ENCODE data around the gene ZBTB7C.

The ZBTB7C gene

DNA sequence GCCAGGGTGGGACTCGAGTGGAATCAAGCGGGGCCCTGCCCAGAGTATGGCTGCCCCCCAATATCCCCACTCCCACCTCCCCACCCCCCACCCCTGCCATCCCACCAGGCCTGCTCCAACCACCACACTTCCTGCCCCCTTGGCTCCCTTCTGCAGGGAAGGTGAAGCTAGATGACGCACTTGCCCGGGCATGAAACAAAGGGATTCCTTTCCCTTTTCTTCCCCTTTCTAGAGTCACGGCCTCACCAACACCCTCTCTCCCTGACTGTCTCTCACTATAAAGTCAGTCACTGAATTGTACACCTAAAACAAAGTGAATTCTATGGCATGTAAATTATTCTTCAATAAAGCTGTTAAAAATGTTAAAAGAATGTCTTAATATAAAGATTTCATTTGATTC, 16.0 kb downstream of the ZBTB7C start:
- Histone ChIP-seq H3K36me3 (ENCODE audit: insufficient read depth, low read length) (no peaks in the 10 kb centered on the region), H2AFZ (ENCODE audit: low read length) (no peak overlapping the region), H3K9me2 (replicated peaks; ENCODE audit: low read depth, low read length) (no peaks in the 10 kb centered on the region), H3K9ac (ENCODE audit: low read depth, low read length, poor library complexity, severe bottlenecking) (no peak overlapping the region), H3K79me2 (ENCODE audit: insufficient read depth, low read length) (no peaks in the 10 kb centered on the region), H3K27me3 (ENCODE audit: insufficient read depth, low read length, poor library complexity, severe bottlenecking) (peaks cover 65% of the 10 kb centered on the region), H3K4me3 (ENCODE audit: low read length, poor library complexity, severe bottlenecking) (no peak overlapping the region), H4K20me1 (ENCODE audit: insufficient read depth, low read length, poor library complexity, severe bottlenecking) (no peaks in the 10 kb centered on the region), H3F3A (ENCODE audit: low read depth) (no peaks in the 10 kb centered on the region), H3K9me3 (ENCODE audit: insufficient read depth, low read depth, low read length) (no peaks in the 10 kb centered on the region), H3K4me1 (ENCODE audit: insufficient read depth, low read length, poor library complexity, severe bottlenecking) (no peaks in the 10 kb centered on the region), H3K4me2 (ENCODE audit: low read depth, low read length, poor library complexity, severe bottlenecking) (no peak overlapping the region)
- TF ChIP-seq, protein P1, sequence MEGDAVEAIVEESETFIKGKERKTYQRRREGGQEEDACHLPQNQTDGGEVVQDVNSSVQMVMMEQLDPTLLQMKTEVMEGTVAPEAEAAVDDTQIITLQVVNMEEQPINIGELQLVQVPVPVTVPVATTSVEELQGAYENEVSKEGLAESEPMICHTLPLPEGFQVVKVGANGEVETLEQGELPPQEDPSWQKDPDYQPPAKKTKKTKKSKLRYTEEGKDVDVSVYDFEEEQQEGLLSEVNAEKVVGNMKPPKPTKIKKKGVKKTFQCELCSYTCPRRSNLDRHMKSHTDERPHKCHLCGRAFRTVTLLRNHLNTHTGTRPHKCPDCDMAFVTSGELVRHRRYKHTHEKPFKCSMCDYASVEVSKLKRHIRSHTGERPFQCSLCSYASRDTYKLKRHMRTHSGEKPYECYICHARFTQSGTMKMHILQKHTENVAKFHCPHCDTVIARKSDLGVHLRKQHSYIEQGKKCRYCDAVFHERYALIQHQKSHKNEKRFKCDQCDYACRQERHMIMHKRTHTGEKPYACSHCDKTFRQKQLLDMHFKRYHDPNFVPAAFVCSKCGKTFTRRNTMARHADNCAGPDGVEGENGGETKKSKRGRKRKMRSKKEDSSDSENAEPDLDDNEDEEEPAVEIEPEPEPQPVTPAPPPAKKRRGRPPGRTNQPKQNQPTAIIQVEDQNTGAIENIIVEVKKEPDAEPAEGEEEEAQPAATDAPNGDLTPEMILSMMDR (conservative IDR thresholded peaks at IDR 0.05; ENCODE audit: low read length): no peak
- TF ChIP-seq EZH2phosphoT487 (IDR thresholded peaks at IDR 0.05; ENCODE audit: borderline replicate concordance): no peak

DNA sequence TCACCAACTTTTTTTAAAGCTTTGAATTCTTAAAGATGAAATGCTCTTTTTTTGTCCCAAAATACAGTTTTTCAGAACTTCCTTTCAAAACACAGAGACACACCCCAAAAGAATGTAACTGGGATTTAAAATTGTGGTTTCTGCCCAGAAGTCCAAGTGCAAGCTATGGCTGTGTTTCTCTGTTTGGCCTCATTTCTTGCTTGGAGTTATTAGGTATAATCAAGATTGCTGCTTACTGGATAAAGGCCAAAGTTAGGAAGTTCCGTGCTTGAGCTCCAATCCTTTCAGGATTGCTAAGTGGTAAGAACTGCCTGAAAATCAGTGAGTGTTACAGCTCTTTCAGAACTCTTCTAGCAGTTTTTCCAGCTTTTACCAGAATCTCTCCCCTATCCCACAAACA, 16.9 kb downstream of the ZBTB7C start:
- no peak overlapping the region for H2AFZ ChIP-seq (ENCODE audit: low read length)
- no peak overlapping the region for H3K9ac ChIP-seq (ENCODE audit: low read depth, low read length, poor library complexity, severe bottlenecking)
- H3K4me3 ChIP-seq (ENCODE audit: low read length, poor library complexity, severe bottlenecking): no peak overlapping the region
- no peaks in the 10 kb centered on the region for H3K9me3 ChIP-seq (ENCODE audit: insufficient read depth, low read depth, low read length)
- no peaks in the 10 kb centered on the region for H3F3A ChIP-seq (ENCODE audit: low read depth)
- H3K4me2 ChIP-seq (ENCODE audit: low read depth, low read length, poor library complexity, severe bottlenecking): no peak overlapping the region
- no peaks in the 10 kb centered on the region for H3K79me2 ChIP-seq (ENCODE audit: insufficient read depth, low read length)
- TF ChIP-seq EZH2phosphoT487 (IDR thresholded peaks at IDR 0.05; ENCODE audit: borderline replicate concordance): no peak
- TF ChIP-seq, protein P1 (conservative IDR thresholded peaks at IDR 0.05; ENCODE audit: low read length): no peak
- peaks cover 67% of the 10 kb centered on the region for H3K27me3 ChIP-seq (ENCODE audit: insufficient read depth, low read length, poor library complexity, severe bottlenecking)
- H4K20me1 ChIP-seq (ENCODE audit: insufficient read depth, low read length, poor library complexity, severe bottlenecking): no peaks in the 10 kb centered on the region
- no peaks in the 10 kb centered on the region for H3K36me3 ChIP-seq (ENCODE audit: insufficient read depth, low read length)
- no peaks in the 10 kb centered on the region for H3K4me1 ChIP-seq (ENCODE audit: insufficient read depth, low read length, poor library complexity, severe bottlenecking)
- no peaks in the 10 kb centered on the region for H3K9me2 ChIP-seq (replicated peaks; ENCODE audit: low read depth, low read length)

DNA sequence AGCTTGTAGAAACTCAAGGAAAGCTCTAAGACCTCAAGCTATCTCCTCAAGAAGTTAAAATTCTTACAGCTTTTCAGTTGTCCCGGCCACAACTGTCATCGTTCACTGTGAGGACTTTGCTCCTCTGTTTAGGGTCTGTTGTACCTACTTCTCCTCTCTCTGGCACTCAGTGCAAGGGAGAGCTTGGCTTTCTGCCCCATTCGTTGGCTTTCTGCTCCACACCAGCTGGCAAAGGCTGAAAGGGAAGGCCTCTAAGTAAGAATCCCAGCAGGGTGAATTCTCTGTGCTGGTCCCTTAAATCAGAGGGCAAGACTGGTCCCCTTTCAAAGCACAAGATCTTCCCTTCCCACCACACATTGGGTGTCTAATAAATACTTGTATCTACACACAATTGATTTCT, 17.3 kb downstream of the ZBTB7C start:
- Histone ChIP-seq H3K9me3 (ENCODE audit: insufficient read depth, low read depth, low read length) (no peaks in the 10 kb centered on the region), H3K4me3 (ENCODE audit: low read length, poor library complexity, severe bottlenecking) (no peak overlapping the region), H3K4me1 (ENCODE audit: insufficient read depth, low read length, poor library complexity, severe bottlenecking) (no peaks in the 10 kb centered on the region), H3K27me3 (ENCODE audit: insufficient read depth, low read length, poor library complexity, severe bottlenecking) (peaks cover 71% of the 10 kb centered on the region), H3K4me2 (ENCODE audit: low read depth, low read length, poor library complexity, severe bottlenecking) (no peak overlapping the region), H3K79me2 (ENCODE audit: insufficient read depth, low read length) (no peaks in the 10 kb centered on the region), H2AFZ (ENCODE audit: low read length) (no peak overlapping the region), H3K9me2 (replicated peaks; ENCODE audit: low read depth, low read length) (no peaks in the 10 kb centered on the region), H3F3A (ENCODE audit: low read depth) (no peaks in the 10 kb centered on the region), H3K9ac (ENCODE audit: low read depth, low read length, poor library complexity, severe bottlenecking) (no peak overlapping the region), H3K36me3 (ENCODE audit: insufficient read depth, low read length) (no peaks in the 10 kb centered on the region), H4K20me1 (ENCODE audit: insufficient read depth, low read length, poor library complexity, severe bottlenecking) (no peaks in the 10 kb centered on the region)
- no peak for TF ChIP-seq EZH2phosphoT487 (IDR thresholded peaks at IDR 0.05; ENCODE audit: borderline replicate concordance)
- TF ChIP-seq, protein P1 (conservative IDR thresholded peaks at IDR 0.05; ENCODE audit: low read length): no peak

Data from Loucy (cell line).